Esophagus muscularis mucosa (tissue), 3 donors: Measurements from ENCODE around the gene HS6ST3.

Experiments
- CTCF ChIP-seq, 3 experiments: fragments of 200-600 bp in 2 of 3; fragments of 450-650 bp in 1 of 3; sonication (generic) in 2 of 3; IDR thresholded peaks; one replicate each; pipeline ENCODE4 v1.5.1; 2017 to 2019; ENCODE audit warnings: antibody characterized with exemption in 3 of 3, mild to moderate bottlenecking in 2 of 3, moderate library complexity in 1 of 3
- POLR2A ChIP-seq: fragments of 450-650 bp; IDR thresholded peaks from one replicate; pipeline ENCODE4 v1.6.1; 2017; ENCODE audit warnings: antibody characterized with exemption, moderate library complexity, mild to moderate bottlenecking, low read depth
- POLR2AphosphoS5 ChIP-seq, 2 donors: sonication (generic); formaldehyde crosslinking; IDR thresholded peaks; one replicate each; pipeline ENCODE4 v1.6.1; 2017; ENCODE audit warnings: antibody characterized with exemption in 2 of 2

DNA sequence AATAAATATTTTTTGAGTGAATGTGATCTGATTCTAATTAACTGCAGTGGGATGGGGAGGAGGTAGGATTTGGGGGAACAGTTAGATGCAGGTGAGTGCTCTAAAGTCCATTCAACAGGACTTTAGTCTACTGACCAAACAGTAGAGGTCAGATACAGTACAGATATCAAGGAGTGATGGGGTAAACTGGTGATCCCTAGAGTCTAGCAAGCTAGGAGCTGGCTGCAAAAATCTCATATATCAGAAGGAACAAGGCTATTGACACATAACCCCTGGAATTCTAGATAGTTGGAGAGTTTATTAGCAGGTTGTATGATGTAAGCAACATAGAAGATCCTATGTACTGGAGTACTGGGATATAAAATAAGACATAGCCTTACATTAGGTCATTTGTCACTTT lies 131.6 kb downstream of the HS6ST3 start:
- no peak for TF ChIP-seq POLR2A
- no peak for TF ChIP-seq CTCF (IDR thresholded peaks at IDR 0.05)
- TF ChIP-seq POLR2AphosphoS5 (IDR thresholded peaks at IDR 0.05) = no peak
